ENCODE measurements around the gene HOXC13. TPM values are rescaled to one million over a fixed set of nuclear protein-coding genes. Genes with fewer than 3 reads are reported as not detected.

HOXC13 gene
- total and polyA plus RNA-seq, 7 experiments from 2014 or later: not detected

- H3K4me1 ChIP-seq (ENCODE audit: control insufficient read depth in 2 of 2, insufficient read depth in 2 of 2, low read length in 2 of 2): peaks cover 20 to 23% of the 10 kb centered on the region in 2 donors
- no peaks in the 10 kb centered on the region for H3K36me3 ChIP-seq (ENCODE audit: control insufficient read depth in 2 of 3, insufficient read depth in 3 of 3, low read length in 3 of 3)
- Mint-ChIP-seq H3K27me3 (peaks cover 86 to 95% (median 91%) of the 10 kb centered on the region in 5 donors), H3K4me3 (peak overlapping the region in 9 of 10 donors; percentile 22 to 75 (median 59)), H3K9me3 (peaks cover 0 to 10% (median 0%) of the 10 kb centered on the region in 11 donors), H3K36me3 (peaks cover 0 to 3% (median 0%) of the 10 kb centered on the region in 5 donors), H3K27ac (peak overlapping the region in 1 of 9 donors; percentile 13), H3K4me1 (peaks cover 32 to 53% (median 47%) of the 10 kb centered on the region in 7 donors)
- ATAC-seq: no peak
- H3K27me3 ChIP-seq (ENCODE audit: control insufficient read depth in 2 of 2, insufficient read depth in 2 of 2, low read length in 2 of 2): peaks cover 71 to 87% of the 10 kb centered on the region in 2 donors
- ChIA-PET POLR2A (interaction anchor here (0.8 kb wide), 1 partner anchor 11 kb away, joined by 3 read pairs; the partner anchor contains the start of gene HOXC9), CTCF (interaction anchor here (1.5 kb wide), 1 partner anchor 226 kb away, joined by 5 read pairs; no protein-coding TSS in a partner anchor)
- H3K9me3 ChIP-seq (ENCODE audit: control insufficient read depth in 2 of 3, low read length in 3 of 3): no peaks in the 10 kb centered on the region
- no peak overlapping the region for H3K4me3 ChIP-seq (ENCODE audit: low read length)
- DNase-seq: no peak
- intact Hi-C loops (cut with micrococcal nuclease): loop anchor here in 1 of 2 donors (2.0 to 5.0 kb wide), 3 partner anchors 36 to 198 kb away; partner anchors contain the start of genes HOXC12 and HOXC6
- H3K27ac ChIP-seq (ENCODE audit: low read depth, low read length): no peak overlapping the region
These were observed 50.1 kb downstream of the HOXC13 start for GRCh38 chr12:53988541-53989226.

- Histone ChIP-seq H3K36me3 (ENCODE audit: control insufficient read depth in 2 of 3, insufficient read depth in 3 of 3, low read length in 3 of 3) (no peaks in the 10 kb centered on the region), H3K27ac (ENCODE audit: low read depth, low read length) (no peak overlapping the region), H3K9me3 (ENCODE audit: control insufficient read depth in 2 of 3, low read length in 3 of 3) (no peaks in the 10 kb centered on the region), H3K4me1 (ENCODE audit: control insufficient read depth in 2 of 2, insufficient read depth in 2 of 2, low read length in 2 of 2) (peaks cover 20 to 23% of the 10 kb centered on the region in 2 donors), H3K4me3 (ENCODE audit: low read length) (no peak overlapping the region), H3K27me3 (ENCODE audit: control insufficient read depth in 2 of 2, insufficient read depth in 2 of 2, low read length in 2 of 2) (peaks cover 72 to 87% of the 10 kb centered on the region in 2 donors)
- DNase-seq (peak in 1 of 9 donors; percentile 40), ATAC-seq (no peak)
- Mint-ChIP-seq H3K27ac (peak overlapping the region in 1 of 9 donors; percentile 13), H3K27me3 (peaks cover 88 to 97% (median 93%) of the 10 kb centered on the region in 5 donors), H3K36me3 (peaks cover 0 to 6% (median 0%) of the 10 kb centered on the region in 5 donors), H3K4me3 (peak overlapping the region; percentile 22 to 75 (median 59)), H3K4me1 (peaks cover 32 to 56% (median 52%) of the 10 kb centered on the region in 7 donors), H3K9me3 (peaks cover 0 to 14% (median 0%) of the 10 kb centered on the region in 11 donors)
- CTCF ChIA-PET: interaction anchor here (1.1 kb wide), 1 partner anchor 17 kb away, joined by 3 read pairs; no protein-coding TSS in a partner anchor
- POLR2A ChIA-PET: interaction anchor here (0.8 to 1.6 kb wide), 2 partner anchors 10 to 27 kb away, joined by 3 to 4 read pairs; partner anchors contain the start of gene HOXC9
- intact Hi-C loops (cut with micrococcal nuclease): loop anchor here in 1 of 2 donors (2.0 to 5.0 kb wide), 3 partner anchors 37 to 199 kb away; partner anchors contain the start of genes HOXC12 and HOXC6
These were observed 50.8 kb downstream of the HOXC13 start for GRCh38 chr12:53989227-53990113.

- no peak overlapping the region for H3K4me3 ChIP-seq (ENCODE audit: low read length)
- Mint-ChIP-seq H3K9me3 (peaks cover 0 to 14% (median 0%) of the 10 kb centered on the region in 11 donors), H3K27ac (peak overlapping the region in 1 of 9 donors; percentile 46), H3K4me1 (peaks cover 31 to 58% (median 52%) of the 10 kb centered on the region in 7 donors), H3K27me3 (peaks cover 88 to 97% (median 93%) of the 10 kb centered on the region in 5 donors), H3K36me3 (peaks cover 0 to 6% (median 0%) of the 10 kb centered on the region in 5 donors), H3K4me3 (peak overlapping the region in 1 of 10 donors; percentile 1)
- no peaks in the 10 kb centered on the region for H3K9me3 ChIP-seq (ENCODE audit: control insufficient read depth in 2 of 3, low read length in 3 of 3)
- H3K27me3 ChIP-seq (ENCODE audit: control insufficient read depth in 2 of 2, insufficient read depth in 2 of 2, low read length in 2 of 2): peaks cover 65 to 89% of the 10 kb centered on the region in 2 donors
- no peaks in the 10 kb centered on the region for H3K36me3 ChIP-seq (ENCODE audit: control insufficient read depth in 2 of 3, insufficient read depth in 3 of 3, low read length in 3 of 3)
- intact Hi-C loops (cut with micrococcal nuclease): no loop called here
- CTCF ChIA-PET: interaction anchor here (0.6 to 1.1 kb wide), 2 partner anchors 18 to 27 kb away, joined by 3 read pairs; no protein-coding TSS in a partner anchor
- no peak for ATAC-seq
- H3K27ac ChIP-seq (ENCODE audit: low read depth, low read length): no peak overlapping the region
- POLR2A ChIA-PET: interaction anchor here (1.6 kb wide), 1 partner anchor 26 kb away, joined by 4 read pairs; no protein-coding TSS in a partner anchor
- DNase-seq: no peak
- H3K4me1 ChIP-seq (ENCODE audit: control insufficient read depth in 2 of 2, insufficient read depth in 2 of 2, low read length in 2 of 2): peaks cover 15 to 26% of the 10 kb centered on the region in 2 donors
These were observed 51.9 kb downstream of the HOXC13 start for GRCh38 chr12:53990311-53991076.

- Mint-ChIP-seq H3K4me3 (no peak overlapping the region), H3K4me1 (peaks cover 33 to 61% (median 49%) of the 10 kb centered on the region in 7 donors), H3K27ac (no peak overlapping the region), H3K9me3 (peaks cover 0 to 14% (median 0%) of the 10 kb centered on the region in 11 donors), H3K27me3 (peaks cover 90 to 99% (median 94%) of the 10 kb centered on the region in 5 donors), H3K36me3 (peaks cover 0 to 6% (median 0%) of the 10 kb centered on the region in 5 donors)
- ATAC-seq (no peak), DNase-seq (no peak)
- Histone ChIP-seq H3K9me3 (ENCODE audit: control insufficient read depth in 2 of 3, low read length in 3 of 3) (no peaks in the 10 kb centered on the region), H3K27me3 (ENCODE audit: control insufficient read depth in 2 of 2, insufficient read depth in 2 of 2, low read length in 2 of 2) (peaks cover 65 to 89% of the 10 kb centered on the region in 2 donors), H3K27ac (ENCODE audit: low read depth, low read length) (no peak overlapping the region), H3K4me1 (ENCODE audit: control insufficient read depth in 2 of 2, insufficient read depth in 2 of 2, low read length in 2 of 2) (peaks cover 11 to 23% of the 10 kb centered on the region in 2 donors), H3K36me3 (ENCODE audit: control insufficient read depth in 2 of 3, insufficient read depth in 3 of 3, low read length in 3 of 3) (no peaks in the 10 kb centered on the region), H3K4me3 (ENCODE audit: low read length) (no peak overlapping the region)
- POLR2A ChIA-PET: interaction anchor here (1.6 kb wide), 1 partner anchor 25 kb away, joined by 4 read pairs; no protein-coding TSS in a partner anchor
- intact Hi-C loops (cut with micrococcal nuclease): no loop called here
- CTCF ChIA-PET: interaction anchor here (0.6 kb wide), 1 partner anchor 26 kb away, joined by 3 read pairs; no protein-coding TSS in a partner anchor
These were observed 52.4 kb downstream of the HOXC13 start for GRCh38 chr12:53991077-53991460.

GRCh38 chr12:53992377-53992889 is 53.8 kb downstream of the HOXC13 start:
- Mint-ChIP-seq H3K27ac (no peak overlapping the region), H3K9me3 (peaks cover 0 to 8% (median 0%) of the 10 kb centered on the region in 11 donors), H3K4me3 (peak overlapping the region in 1 of 10 donors; percentile 27), H3K27me3 (peaks cover 89 to 98% (median 92%) of the 10 kb centered on the region in 5 donors), H3K36me3 (peaks cover 0 to 6% (median 0%) of the 10 kb centered on the region in 5 donors), H3K4me1 (peaks cover 34 to 62% (median 46%) of the 10 kb centered on the region in 7 donors)
- no peak for DNase-seq
- Histone ChIP-seq H3K36me3 (ENCODE audit: control insufficient read depth in 2 of 3, insufficient read depth in 3 of 3, low read length in 3 of 3) (no peaks in the 10 kb centered on the region), H3K27me3 (ENCODE audit: control insufficient read depth in 2 of 2, insufficient read depth in 2 of 2, low read length in 2 of 2) (peaks cover 60 to 91% of the 10 kb centered on the region in 2 donors), H3K4me3 (ENCODE audit: low read length) (no peak overlapping the region), H3K27ac (ENCODE audit: low read depth, low read length) (no peak overlapping the region), H3K9me3 (ENCODE audit: control insufficient read depth in 2 of 3, low read length in 3 of 3) (no peaks in the 10 kb centered on the region), H3K4me1 (ENCODE audit: control insufficient read depth in 2 of 2, insufficient read depth in 2 of 2, low read length in 2 of 2) (peaks cover 23 to 27% of the 10 kb centered on the region in 2 donors)
- CTCF ChIA-PET: interaction anchor here (1.1 kb wide), 1 partner anchor 8 kb away, joined by 3 read pairs; the partner anchor contains the start of gene HOXC9
- intact Hi-C loops (cut with micrococcal nuclease): no loop called here
- POLR2A ChIA-PET: interaction anchor here (0.5 kb wide), 1 partner anchor 25 kb away, joined by 3 read pairs; no protein-coding TSS in a partner anchor
- no peak for ATAC-seq

All from naive thymus-derived CD4-positive, alpha-beta T cell (primary cell).